CD4-positive, alpha-beta T cell treated with Interferon alpha-2 for 1 hour (primary cell): ENCODE measurements around the gene PMVK.
"Not testable (repeated sequence)": the region's sequence is repeated elsewhere in the genome, so short reads cannot be mapped to it uniquely, and the experiment has no call there.

Experiments
- DNase-seq, 2 donors: peaks; one replicate each; pipeline ENCODE4 v3.0.0-alpha.2; 2020 to 2022

PMVK gene

DNA sequence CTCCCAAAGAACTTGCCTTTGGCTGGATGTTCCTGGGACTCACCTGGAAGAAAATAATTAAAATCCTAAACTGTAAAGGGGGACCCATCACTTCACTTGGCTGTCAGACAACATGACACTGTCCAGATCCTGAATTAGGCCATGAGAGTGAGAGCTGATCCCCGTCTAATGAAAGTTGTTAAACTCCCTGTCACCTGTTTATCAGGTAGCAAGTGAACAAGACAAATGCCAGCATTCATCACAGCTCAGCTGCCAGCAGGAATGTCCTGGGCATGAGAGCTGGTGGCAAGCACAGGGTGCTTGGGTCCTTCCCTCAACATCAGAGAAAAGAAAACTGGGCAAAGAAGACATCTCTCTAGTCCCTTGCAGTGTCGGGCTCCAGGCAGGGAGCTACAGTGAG lies 23.8 kb downstream of the PMVK start:
- no peak for DNase-seq

DNA sequence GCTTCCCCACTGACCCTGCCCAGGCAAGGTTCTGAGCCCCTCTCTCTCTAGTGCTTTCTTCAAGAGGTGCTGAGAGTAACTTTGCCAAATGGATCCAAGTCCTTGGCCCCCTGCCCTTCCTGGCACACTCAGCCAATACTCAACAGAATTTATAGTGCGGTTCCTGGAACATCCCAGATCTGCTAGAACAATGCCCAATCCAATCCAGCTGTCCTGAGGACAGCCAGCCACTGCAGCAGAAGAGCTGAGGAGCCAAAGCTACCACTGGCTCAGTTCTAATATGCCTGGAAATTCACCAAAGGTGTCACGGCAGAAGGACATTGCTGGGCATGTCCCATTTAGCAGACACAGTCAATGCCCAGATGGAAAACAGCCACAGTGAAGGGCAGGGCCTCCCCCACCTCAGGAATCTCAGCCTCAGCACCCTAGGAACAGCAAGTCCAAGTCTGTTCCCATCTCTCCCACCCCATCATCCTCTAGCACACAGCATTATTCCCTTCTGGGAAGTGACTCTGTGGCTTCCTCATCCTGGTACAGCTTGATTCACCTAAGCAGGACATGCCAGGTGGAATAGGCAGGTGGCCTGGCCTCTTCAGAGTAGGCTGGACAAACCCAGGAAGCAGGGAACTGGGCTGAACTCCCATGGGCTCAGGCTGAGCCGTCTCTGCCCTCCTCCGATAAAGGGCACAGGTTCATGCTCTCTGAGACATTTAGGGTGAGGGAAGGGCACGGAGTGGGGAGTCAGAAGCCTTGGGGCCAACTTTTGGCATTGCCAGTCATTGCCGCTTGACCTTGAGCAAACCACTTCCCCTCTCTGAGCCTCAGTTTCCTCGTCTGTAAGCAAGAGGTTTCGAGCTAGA lies 24.6 kb downstream of the PMVK start:
- no peak for DNase-seq

DNA sequence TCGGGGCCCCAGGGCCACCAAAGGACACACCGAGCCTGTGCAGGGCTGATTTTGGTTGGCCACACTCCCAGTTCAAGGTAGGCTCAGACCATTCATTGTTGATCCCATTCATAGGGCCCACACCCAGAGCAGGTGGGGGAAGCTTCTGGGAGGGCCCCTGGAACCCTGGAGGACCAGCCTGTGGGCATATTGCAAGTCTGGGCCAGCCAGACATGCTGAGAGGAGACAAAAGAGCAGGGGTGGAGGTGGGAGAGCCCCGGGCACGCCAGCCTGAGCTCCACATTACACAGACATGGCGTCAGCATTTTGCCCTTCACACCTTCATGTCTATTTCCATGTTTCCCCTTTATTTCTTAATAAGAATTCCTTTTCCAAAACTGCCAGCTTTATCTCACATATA lies 25.7 kb downstream of the PMVK start:
- DNase-seq: no peak

DNA sequence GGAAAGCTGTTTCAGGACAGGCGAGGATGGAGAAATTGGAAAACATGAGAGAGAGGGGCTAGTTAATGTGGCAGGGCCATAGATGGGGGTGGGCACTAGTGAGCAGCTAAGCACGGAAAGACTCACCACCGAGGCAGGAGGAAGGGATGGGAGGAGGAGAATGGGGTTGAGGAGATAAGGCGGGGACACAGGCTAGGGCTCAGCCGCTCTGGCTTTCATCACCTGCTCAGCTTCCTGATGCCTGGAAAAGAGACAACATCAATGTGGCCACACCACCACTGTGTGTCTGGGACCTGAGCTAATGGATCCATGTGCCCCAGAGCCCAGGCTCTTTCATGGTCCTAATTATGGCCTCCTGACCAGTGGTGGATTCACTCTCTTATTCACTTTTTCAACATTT lies 27.6 kb downstream of the PMVK start:
- DNase-seq: no peak

DNA sequence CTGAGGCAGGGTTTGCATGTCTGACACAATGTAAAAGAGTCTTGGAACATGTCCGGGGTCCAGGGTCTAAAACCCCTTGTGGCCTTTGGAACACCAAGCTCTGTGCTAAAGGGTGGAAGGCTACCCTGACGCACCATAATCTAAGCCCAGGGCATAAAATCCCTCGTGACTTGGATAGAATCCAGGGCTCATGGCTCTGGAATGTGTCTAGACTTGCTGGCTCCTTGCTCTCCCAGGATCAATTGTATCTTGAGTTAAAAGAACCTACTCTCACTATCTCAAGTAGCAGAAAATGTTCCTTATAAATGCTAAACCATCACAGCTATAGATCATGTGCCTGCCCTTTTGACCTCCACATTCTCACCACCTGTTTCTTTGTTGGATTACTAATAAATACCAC lies 28.4 kb downstream of the PMVK start:
- not testable (repeated sequence) for DNase-seq

DNA sequence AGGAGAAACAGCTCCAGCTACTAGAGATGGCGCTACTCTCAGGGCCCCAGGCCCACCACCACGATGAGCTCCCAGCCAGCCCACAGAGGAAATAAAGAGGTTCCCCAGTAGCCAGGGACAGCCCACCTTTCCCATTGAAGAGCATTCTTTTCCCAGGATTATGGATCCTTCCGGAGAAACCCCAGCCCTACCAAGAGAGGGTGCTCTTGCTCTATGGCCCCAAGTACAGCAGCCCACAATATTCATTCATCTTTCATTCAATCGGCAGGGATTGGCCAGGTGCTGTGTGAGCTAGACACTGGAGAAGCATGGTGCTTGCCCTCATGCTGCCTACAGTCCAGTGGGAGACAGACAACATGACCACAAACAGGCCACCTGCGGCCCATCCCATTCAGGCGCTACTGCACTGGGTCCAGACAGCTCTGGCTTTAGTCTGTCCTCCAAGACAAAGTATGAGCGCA lies 29.9 kb downstream of the PMVK start:
- DNase-seq: peak in 1 of 2 donors; percentile 11

DNA sequence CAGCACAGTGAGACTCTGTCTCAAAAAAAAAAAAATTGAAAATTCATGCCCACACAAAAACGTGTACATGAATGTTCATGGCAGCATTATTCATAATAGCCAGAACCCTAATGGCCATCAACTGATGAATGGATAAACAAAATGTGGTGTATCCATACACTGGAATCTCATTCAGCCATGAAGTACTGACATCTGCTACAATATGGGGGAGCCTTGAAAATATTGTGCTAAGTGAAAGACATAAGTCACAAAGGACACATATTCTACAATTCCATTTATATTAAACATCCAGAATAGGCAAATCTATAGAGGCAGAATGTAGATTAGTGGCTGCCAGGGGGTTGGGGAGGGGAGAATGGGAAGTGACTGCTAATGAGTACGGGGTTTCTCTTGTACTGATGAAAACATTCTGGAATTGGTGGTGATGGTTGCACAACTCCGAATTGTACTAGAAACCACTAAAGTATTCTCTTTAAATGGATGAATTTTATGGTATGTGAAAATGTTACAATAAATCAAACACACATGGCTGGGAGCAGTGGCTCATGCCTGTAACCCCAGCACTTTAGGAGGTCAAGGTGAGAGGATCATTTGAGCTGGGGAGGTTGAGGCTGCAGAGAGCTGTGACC lies 33.5 kb downstream of the PMVK start:
- DNase-seq: no peak

DNA sequence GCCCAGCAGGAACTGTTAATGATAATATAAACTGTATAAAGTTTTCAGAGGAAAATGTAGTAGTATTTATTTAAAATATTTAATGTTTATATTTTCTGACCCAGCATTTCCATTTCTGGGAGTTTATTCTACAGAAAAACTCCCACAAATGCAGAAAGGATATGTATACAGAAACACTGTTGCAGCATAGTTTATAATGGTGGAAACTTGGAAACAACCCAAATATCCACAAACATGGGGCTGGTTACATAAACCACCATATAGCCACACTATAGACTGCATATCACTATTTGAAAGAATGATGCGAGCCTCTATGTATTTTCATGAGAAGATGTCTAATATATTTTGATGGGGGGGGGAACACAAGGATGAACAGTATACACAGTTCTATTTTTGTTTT lies 34.9 kb downstream of the PMVK start:
- DNase-seq: no peak

DNA sequence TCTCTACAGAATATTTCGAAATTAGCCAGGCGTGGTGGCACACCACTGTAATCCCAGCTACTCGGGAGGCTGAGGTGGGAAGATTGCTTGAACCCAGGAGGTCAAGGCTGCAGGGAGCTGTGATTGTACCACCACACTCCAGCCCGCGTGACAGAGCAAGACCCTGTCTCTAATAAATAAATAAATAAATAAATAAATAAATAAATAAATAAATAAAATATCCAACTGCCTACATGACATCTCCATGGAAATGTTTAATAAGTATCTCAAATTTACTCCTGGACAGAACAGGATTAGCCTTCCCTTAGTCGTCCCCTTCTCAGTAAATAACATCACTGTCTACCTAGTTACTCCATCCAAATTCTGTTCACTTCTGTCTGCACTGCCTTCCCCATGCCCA lies 37.5 kb downstream of the PMVK start:
- no peak for DNase-seq

DNA sequence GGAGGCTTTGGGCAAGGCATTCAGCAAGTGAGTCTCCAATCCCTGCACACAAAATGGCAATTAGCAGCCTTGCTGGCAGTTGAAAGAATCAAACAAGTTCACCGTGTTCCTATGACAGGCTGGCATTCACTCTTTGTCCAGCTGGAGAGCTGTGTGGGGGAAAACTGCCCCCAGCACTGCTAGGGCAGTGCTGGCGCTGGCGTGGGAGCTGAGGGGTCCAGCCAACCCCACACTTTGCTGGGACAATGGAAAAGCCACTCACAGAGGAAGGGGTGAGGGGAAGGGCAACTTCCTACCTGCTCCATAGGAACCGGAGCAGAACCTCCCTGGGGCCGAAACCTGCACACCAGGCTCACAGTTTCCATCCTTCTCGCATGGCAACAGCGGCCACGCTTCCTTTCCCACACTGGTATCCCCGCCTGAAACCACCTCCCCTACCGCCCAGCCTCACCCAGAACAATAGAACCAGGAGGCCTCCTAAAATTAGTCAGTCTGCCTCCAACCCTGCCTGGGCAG lies 39.7 kb downstream of the PMVK start:
- DNase-seq: no peak

DNA sequence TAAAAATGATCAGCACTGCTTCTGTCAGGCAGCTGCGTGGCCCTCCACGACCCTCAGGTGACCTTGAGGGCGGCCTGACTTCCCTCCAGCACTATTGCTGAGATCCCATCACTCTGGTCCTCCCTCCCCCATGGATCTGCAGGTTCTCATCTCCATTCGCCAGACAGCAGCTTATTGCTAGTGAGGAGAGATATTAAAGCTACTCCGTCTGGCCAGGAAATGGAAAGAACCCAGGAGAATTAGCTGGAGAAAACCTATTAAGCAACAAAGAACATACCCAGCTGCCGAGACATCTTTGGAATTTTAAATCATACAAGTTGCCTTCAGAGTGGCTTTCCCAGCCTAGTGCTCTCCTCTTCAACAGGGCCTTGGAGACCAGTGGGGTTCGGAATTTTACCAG lies 40.7 kb downstream of the PMVK start:
- DNase-seq: no peak

DNA sequence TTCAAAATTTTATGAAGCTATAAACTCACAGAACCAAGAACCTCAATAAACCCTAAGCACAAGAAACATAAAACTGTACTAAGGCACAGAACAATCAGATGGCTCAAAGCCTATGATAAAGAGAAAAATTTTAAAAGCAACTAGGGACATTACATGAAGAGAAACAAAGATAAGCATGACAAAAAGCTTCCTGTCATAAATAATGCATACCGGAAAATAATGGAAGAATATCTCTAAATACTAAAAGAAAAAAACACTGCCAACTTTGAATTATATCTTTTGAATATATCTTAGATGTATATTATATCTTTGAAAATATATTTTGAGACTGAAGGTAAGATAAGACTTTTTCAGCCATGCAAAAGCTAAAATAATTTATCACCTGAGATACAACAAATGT lies 45.1 kb downstream of the PMVK start:
- DNase-seq: no peak

DNA sequence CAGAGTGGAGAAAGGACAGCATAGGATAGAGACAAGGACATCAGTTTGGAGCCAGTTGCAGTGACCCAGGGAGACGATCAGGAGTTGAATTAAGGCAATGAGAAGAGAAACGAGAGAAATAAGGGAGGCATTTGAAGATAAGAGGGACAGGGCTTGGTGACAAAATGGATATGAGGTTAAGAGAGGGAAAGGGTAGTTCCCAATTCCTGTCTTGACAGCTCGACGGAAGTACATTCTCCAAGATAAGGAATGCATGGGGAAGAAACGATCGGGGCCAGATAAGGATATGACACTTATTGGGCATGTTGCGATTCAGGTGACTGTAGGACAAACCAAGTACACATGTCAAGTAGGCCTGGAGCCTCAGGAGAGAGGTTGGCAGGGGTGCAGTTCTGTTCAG lies 47.8 kb downstream of the PMVK start:
- DNase-seq: no peak

DNA sequence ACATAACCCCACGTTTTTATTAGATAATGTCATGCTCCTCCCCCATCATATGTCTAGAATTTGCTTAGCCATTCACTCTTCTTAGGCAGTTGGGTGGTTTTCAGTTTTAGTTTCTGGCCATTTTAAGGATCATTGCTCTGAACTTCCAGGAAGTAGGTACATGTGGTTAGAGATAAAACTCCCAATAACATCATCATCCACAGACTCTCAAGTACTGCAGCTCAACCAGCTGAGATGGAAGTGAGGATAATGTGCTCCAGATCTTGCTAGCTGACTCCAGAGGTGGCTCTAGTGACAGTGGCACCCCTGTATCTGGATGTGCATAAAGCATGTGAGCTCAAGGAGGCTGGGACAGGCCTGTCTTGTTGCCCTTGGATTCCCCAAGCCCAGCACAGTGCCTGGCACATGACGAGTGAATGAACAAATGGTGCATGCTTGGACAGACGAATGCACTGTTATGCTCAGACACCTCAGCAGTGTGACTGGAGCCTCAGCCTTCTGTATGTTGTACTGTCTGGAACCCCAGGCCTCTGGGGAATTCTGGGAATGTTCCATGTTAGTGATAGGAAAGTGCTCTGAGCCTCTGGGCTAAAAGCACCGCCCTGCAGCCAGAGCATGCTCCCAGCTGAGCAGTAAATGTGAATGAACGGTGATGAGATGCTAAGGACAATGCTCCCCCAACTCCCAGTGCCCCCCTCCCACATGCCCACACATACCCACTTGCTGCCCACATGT lies 50.1 kb downstream of the PMVK start:
- DNase-seq: no peak

DNA sequence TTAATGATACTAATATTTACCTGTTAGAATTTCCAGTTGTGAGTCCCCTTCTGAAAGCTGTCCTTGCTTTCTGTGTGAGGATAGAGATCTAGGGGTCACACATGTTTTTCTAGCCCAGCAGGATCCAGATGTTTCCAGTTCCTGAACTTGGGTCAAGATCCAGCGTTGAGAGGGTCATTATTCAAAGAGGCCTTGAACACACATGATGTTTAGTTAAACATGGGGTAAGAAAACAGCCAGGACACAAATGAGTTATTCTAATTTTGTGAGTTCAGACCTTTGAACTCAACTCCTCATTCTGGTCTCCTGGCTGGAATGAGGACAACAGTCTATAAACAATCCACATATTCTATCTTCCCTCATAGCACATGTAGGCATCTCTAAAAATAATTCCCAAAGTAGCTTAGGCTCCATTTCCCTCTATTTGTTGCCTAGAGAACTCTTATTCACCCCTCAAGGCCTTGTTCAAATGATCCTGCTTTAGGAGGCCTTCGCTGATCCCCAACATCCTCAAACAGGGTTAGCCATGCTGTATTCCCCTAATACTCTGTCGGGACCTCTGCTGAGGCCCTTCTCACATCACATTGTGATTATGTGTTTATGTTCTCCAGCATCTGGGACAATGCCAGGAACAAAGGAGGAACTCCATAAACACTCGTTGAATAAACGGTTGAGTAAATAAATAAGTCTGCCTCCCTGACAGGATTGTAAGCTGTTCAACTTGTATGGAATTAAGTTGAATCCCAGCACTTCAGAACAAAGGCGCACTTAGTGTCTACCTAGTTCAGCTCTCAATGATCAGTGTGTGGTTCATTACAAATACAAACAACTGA lies 51.4 kb downstream of the PMVK start:
- no peak for DNase-seq

DNA sequence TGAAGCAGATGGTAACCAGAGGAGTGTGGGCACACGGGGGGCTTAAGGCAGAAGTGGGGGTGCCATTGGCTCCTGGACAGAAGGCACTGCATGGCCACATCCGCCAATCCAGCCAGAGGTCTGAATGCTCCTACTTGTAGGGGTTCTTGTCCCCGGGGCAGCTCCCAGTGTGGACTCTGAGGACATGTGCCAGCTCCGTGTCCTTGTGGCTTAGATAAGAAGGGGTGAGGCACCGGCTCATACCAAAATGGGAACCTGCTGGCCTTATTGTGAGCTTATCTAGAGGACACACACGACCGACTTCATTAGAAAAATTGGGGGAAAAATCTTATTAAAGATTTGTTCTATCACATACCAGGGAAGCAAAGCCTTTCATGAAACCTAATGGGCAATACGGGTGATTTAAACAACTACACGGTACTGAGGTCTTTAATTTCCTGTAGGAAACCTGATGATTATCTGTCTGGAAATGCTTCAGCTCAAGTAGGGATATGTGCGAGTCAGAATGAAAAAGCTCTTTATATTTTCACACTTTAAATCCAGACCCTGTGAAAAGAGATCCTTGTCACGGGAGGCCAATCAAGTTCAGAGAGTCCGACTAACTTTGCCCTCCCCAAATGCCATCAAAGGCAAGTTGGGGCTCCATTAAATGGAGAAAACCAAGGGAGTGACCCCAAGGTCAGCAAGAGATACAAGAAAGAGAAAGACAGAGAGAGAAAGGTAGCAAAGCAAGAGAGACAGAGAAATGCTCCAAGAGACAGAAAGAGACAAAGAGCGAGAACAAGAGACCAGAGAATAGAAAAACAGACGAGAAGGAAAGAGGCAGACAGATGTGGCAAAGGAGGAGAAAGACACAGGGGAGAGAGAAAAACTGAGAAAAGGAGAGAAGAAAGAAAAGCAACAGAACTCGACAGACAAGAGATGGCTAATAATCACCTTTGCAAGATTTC lies 52.3 kb downstream of the PMVK start:
- no peak for DNase-seq

DNA sequence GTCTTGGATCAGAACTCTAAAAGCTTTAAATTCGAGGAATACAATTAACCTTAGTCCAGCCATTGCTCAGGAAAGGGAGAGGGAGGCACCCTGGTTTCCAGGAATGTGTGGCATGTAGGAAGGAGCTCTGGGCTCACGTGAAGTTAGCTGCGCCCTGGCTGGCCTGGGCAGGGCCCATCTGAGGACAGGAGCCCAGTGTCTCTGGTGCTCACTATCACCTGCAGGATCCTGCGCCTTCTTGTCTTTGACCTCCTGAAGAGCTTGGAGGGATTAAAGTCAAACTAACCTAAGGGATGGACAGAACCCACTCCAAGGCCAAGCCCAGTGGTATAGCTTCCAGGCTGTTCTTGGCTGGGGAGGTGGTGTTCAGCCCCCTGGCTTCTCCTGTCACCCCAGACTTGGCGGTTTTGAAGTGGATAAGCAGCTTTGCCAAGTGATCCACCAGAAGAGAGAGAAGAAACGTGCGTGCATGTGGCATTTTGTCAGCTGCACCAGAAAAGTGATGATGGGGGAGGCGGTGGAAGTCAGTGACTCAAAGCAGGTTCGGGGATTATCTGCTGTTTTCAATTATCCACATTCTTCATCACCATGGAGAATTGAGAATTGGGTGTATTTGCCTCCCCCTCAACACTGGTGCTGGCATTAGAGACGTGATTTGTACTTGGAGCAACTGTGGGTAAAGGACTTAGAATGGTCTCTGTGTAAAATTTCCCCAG lies 54.5 kb downstream of the PMVK start:
- no peak for DNase-seq

DNA sequence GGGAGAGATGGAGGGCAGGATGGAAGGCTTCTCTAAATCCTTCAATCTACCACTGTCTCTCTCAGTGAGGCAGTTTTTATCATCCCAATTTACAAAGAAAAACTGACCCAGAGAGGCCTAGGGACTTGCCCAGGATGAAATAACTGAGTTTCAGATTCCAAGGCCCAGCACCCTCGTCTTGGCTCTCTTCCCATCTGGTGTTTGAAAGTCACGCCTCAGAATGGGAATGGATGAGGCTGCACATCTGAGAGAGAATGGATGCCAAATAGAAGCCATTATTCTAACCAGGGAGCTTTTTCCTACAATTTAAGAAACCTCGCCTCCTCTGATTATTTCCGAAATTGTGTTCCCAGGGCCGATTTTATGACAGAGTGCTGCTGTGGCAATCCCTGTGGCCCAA lies 55.8 kb downstream of the PMVK start:
- no peak for DNase-seq

DNA sequence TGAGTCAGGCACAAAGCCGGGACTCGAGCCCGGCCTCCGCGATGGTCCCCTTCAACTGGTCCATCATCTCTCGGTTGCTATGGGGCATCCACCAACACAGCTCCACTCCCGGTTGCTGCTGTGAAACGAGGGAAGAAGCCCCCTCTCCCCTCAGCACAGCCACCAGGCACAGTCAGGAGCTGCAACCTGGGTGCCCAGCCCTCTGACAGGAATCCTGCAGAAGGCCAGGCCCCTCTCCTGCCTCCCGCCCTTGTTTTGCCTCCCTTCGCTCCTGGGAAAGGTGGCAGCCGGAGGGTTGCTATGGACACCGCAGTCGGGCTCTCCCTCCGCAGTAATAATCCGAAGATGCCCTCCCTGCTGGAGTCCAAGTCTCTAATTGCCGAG lies 57.5 kb downstream of the PMVK start:
- DNase-seq: no peak

DNA sequence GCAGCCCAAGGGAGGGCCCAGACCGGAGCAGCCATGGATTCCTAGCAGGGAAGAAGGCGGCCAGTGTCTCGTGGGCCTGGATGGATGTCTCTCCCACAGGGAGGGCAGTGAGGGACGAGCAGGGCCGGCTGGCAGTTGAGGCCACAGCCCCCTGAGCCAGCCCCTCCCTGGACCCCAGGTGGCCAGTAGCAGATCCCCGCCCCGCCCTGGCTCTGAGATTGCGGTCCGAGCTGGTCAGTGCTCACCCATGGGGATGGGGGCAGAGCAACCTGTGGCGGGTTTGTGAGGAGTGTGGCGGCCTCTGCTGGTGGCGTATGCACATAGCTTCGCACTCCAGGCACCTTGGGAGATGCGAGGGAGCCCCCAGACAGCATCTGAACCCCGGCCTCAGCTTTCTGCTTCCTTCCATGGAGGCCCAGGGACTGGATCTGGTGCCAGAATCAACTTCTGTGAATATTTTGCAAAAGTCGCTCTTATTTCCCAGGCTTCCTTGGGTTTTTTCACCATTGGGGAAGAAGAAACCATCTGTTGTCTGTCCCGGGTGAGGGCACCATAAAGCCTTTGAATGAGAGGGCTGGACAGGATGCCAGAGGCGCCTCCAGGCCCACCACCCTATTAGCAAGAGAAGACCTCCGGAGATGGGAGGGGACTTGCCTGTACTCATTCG lies 58.0 kb downstream of the PMVK start:
- DNase-seq: peak; percentile 71 to 73
